ENCODE measurements around the gene PRKCH.

Gene PRKCH

DNA sequence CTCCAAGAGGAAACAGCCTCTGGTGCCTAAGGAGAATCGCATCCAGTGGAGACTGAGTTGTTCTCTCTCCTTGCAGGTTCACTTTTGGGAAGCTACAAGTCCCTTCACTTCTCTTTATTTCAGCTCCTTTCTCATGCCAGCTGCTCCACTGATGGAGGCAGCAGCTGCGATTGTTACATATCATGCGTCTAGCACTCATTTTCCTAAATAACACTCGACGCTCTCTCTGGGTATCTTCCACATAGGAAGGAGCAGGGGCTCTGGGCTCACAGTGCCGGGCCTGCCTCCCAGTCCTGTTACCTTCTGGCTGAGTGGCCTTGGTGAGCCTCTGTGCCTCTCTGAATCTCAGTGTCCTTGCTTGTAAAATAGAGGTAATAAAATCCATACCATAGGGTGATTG lies 211.4 kb downstream of the PRKCH start:
- H3K4me1 ChIP-seq (ENCODE audit: control insufficient read depth, insufficient read depth, low read length) = peaks cover 7% of the 10 kb centered on the region
- ChIA-PET POLR2A (no interaction called here), CTCF (interaction anchor here (0.7 kb wide), 1 partner anchor 13 kb away, joined by 3 read pairs; no protein-coding TSS in a partner anchor)
- no peak overlapping the region for H3K4me3 ChIP-seq (ENCODE audit: low read depth, low read length)
- no peak for TF ChIP-seq ZNF140 (tag by site-specific recombination; IDR thresholded peaks at IDR 0.05)
- no peak for TF ChIP-seq ZNF654 (tag by site-specific recombination; IDR thresholded peaks at IDR 0.05; ENCODE audit: low read depth)
- no peak for TF ChIP-seq BCL11B (tag by site-specific recombination; IDR thresholded peaks at IDR 0.05; ENCODE audit: low read depth)
- TF ChIP-seq ZNF354C (tag by site-specific recombination; IDR thresholded peaks at IDR 0.05; ENCODE audit: borderline replicate concordance, low read depth) = no peak
- TF ChIP-seq SP2 (tag by site-specific recombination; IDR thresholded peaks at IDR 0.05) = no peak
- TF ChIP-seq, protein P1, sequence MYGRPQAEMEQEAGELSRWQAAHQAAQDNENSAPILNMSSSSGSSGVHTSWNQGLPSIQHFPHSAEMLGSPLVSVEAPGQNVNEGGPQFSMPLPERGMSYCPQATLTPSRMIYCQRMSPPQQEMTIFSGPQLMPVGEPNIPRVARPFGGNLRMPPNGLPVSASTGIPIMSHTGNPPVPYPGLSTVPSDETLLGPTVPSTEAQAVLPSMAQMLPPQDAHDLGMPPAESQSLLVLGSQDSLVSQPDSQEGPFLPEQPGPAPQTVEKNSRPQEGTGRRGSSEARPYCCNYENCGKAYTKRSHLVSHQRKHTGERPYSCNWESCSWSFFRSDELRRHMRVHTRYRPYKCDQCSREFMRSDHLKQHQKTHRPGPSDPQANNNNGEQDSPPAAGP (tag by site-specific recombination; IDR thresholded peaks at IDR 0.05) = no peak
- no peak for TF ChIP-seq OSR2 (tag by site-specific recombination; IDR thresholded peaks at IDR 0.05)
- no peak for TF ChIP-seq ZNF561 (tag by site-specific recombination; IDR thresholded peaks at IDR 0.05; ENCODE audit: borderline replicate concordance)
- TF ChIP-seq ZNF155 (tag by site-specific recombination; IDR thresholded peaks at IDR 0.05) = no peak
- TF ChIP-seq GFI1B (tag by site-specific recombination; IDR thresholded peaks at IDR 0.05) = no peak
- TF ChIP-seq ZNF202 (tag by site-specific recombination; IDR thresholded peaks at IDR 0.05; ENCODE audit: borderline replicate concordance) = no peak
- no peak for TF ChIP-seq ZNF521 (tag by site-specific recombination; IDR thresholded peaks at IDR 0.05)
- no peak overlapping the region for H3K27ac ChIP-seq (ENCODE audit: extremely low read depth, low read depth, low read length)
- no peaks in the 10 kb centered on the region for H3K9me3 ChIP-seq (ENCODE audit: control insufficient read depth, insufficient read depth, low read depth, low read length)
- peaks cover 0 to 7% of the 10 kb centered on the region in 2 experiments; a peak in 1 of 3 replicates for H3K36me3 ChIP-seq (ENCODE audit: control insufficient read depth in 2 of 2, insufficient read depth in 1 of 2, low read length in 2 of 2)

DNA sequence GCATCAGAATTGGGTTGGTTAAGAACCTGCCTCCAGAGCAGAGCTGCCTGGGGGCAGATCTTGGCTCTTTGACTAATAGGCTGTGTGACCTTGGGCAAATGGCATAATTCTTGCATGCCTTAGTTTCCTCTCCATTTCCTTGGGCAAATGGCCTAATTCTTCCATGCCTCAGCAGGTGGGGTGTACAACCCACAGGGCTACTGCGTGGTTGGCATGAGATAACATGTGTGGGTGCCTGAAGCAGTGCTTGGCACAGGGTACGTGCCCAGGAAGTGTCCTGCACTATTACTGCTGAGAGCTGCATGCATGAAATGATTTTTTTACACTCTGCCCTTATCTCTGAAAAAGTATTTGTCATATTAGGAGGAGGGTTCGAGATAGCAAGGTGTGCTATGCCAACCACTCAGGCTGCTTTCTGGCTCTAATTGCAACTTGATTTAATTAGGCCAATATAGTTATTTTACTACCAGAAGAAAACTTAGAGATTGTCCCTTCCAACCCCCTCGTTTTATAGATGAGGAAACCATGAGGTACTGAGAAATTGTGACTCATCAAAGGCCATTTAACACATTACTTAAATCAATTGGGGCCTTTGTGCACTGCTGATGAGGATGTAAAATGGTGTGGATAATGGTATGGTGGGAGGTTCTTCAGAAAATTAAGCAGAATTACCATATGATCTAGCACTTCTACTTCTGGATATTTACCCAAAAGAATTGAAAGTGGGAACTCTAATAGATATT lies 212.3 kb downstream of the PRKCH start:
- peaks cover 0 to 7% of the 10 kb centered on the region in 2 experiments; a peak in 1 of 3 replicates for H3K36me3 ChIP-seq (ENCODE audit: control insufficient read depth in 2 of 2, insufficient read depth in 1 of 2, low read length in 2 of 2)
- CTCF ChIA-PET = interaction anchor here (0.6 kb wide), 1 partner anchor 78 kb away, joined by 3 read pairs; no protein-coding TSS in a partner anchor
- no peak overlapping the region for H3K27ac ChIP-seq (ENCODE audit: extremely low read depth, low read depth, low read length)
- peaks cover 8% of the 10 kb centered on the region for H3K4me1 ChIP-seq (ENCODE audit: control insufficient read depth, insufficient read depth, low read length)
- no peak overlapping the region for H3K4me3 ChIP-seq (ENCODE audit: low read depth, low read length)
- POLR2A ChIA-PET = interaction anchor here (0.5 kb wide), 1 partner anchor 29 kb away, joined by 3 read pairs; no protein-coding TSS in a partner anchor
- no peaks in the 10 kb centered on the region for H3K9me3 ChIP-seq (ENCODE audit: control insufficient read depth, insufficient read depth, low read depth, low read length)
- TF ChIP-seq ZNF529 (tag by site-specific recombination; IDR thresholded peaks at IDR 0.05; ENCODE audit: insufficient replicate concordance) = no peak
- no peak for TF ChIP-seq ZNF292 (tag by site-specific recombination; IDR thresholded peaks at IDR 0.05; ENCODE audit: borderline replicate concordance, low read depth)
- TF ChIP-seq ZNF654 (tag by site-specific recombination; IDR thresholded peaks at IDR 0.05; ENCODE audit: low read depth) = no peak
- TF ChIP-seq MZF1 (tag by site-specific recombination; IDR thresholded peaks at IDR 0.05; ENCODE audit: borderline replicate concordance) = no peak
- TF ChIP-seq ZNF114 (tag by site-specific recombination; IDR thresholded peaks at IDR 0.05) = no peak
- TF ChIP-seq, protein P2, sequence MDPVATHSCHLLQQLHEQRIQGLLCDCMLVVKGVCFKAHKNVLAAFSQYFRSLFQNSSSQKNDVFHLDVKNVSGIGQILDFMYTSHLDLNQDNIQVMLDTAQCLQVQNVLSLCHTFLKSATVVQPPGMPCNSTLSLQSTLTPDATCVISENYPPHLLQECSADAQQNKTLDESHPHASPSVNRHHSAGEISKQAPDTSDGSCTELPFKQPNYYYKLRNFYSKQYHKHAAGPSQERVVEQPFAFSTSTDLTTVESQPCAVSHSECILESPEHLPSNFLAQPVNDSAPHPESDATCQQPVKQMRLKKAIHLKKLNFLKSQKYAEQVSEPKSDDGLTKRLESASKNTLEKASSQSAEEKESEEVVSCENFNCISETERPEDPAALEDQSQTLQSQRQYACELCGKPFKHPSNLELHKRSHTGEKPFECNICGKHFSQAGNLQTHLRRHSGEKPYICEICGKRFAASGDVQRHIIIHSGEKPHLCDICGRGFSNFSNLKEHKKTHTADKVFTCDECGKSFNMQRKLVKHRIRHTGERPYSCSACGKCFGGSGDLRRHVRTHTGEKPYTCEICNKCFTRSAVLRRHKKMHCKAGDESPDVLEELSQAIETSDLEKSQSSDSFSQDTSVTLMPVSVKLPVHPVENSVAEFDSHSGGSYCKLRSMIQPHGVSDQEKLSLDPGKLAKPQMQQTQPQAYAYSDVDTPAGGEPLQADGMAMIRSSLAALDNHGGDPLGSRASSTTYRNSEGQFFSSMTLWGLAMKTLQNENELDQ (tag by site-specific recombination; IDR thresholded peaks at IDR 0.05; ENCODE audit: low read depth) = no peak
- TF ChIP-seq EGR2 (tag by site-specific recombination; IDR thresholded peaks at IDR 0.05; ENCODE audit: low read depth) = 0 out of 2 replicates have a peak, but pooled peaks have one; percentile 11
- no peak for TF ChIP-seq ZNF548 (tag by site-specific recombination; IDR thresholded peaks at IDR 0.05)
- peak; percentile 60 for TF ChIP-seq ZFHX2 (tag by site-specific recombination; conservative IDR thresholded peaks at IDR 0.05)
